ENCODE data around the gene EHMT1. TPM values are rescaled to one million over a fixed set of nuclear protein-coding genes. Genes with fewer than 3 reads are reported as not detected.

EHMT1 gene
- total and polyA plus RNA-seq, 2 donors (not counting 1 experiment from before 2014, with no cell fraction given): 101 to 394 TPM

- Histone ChIP-seq H4K20me1 (ENCODE audit: control insufficient read depth, insufficient read depth, low read length, poor library complexity, severe bottlenecking) (peaks cover 9% of the 10 kb centered on the region), H3K9me3 (ENCODE audit: control extremely low read depth in 1 of 3, control insufficient read depth in 2 of 3, insufficient read depth in 1 of 3, low read length in 2 of 3) (peaks cover 0 to 29% (median 8%) of the 10 kb centered on the region in 3 donors), H3K9ac (ENCODE audit: low read length) (no peak overlapping the region), H2AFZ (ENCODE audit: insufficient read depth, low read depth, low read length, poor library complexity, severe bottlenecking) (no peak overlapping the region), H3K36me3 (replicated peaks in 1 of 2; ENCODE audit: control extremely low read depth in 1 of 2, control insufficient read depth in 1 of 2, extremely low read depth in 1 of 2, insufficient read depth in 2 of 2, low read length in 1 of 2) (peaks cover 3 to 75% of the 10 kb centered on the region in 2 experiments), H3K4me2 (replicated peaks; ENCODE audit: low read depth, low read length, poor library complexity, severe bottlenecking) (no peak overlapping the region), H3K27me3 (replicated peaks in 1 of 4; ENCODE audit: control extremely low read depth in 1 of 4, control insufficient read depth in 3 of 4, insufficient read depth in 4 of 4, low read length in 3 of 4) (no peaks in the 10 kb centered on the region), H3K79me2 (ENCODE audit: control insufficient read depth, insufficient read depth, low read length) (peaks cover 96% of the 10 kb centered on the region), H3K4me1 (ENCODE audit: control insufficient read depth in 2 of 2, insufficient read depth in 2 of 2, low read length in 2 of 2) (peaks cover 9% of the 10 kb centered on the region in 2 donors), H3K27ac (ENCODE audit: low read length in 2 of 2) (no peak overlapping the region), H3K4me3 (ENCODE audit: control extremely low read depth in 1 of 5, extremely low read depth in 1 of 5, insufficient read depth in 1 of 5, low read depth in 2 of 5, low read length in 4 of 5) (no peak overlapping the region)
- Mint-ChIP-seq H3K9me3 (ENCODE audit: insufficient read depth) (no peaks in the 10 kb centered on the region), H3K4me3 (no peak overlapping the region), H3K4me1 (peaks cover 30% of the 10 kb centered on the region), H3K27ac (peak overlapping the region; percentile 17), H3K27me3 (no peaks in the 10 kb centered on the region)
- ChIA-PET CTCF (interaction anchor here (0.5 kb wide), 1 partner anchor 219 kb away, joined by 4 read pairs; no protein-coding TSS in a partner anchor), POLR2A (no interaction called here)
- DNase-seq (no peak), ATAC-seq (ENCODE audit: low read depth) (no peak)
- TF ChIP-seq CTCF (IDR thresholded peaks at IDR 0.05) (no peak), EZH2 (IDR thresholded peaks at IDR 0.05; ENCODE audit: borderline replicate concordance, insufficient read depth, low read depth, low read length, poor library complexity, severe bottlenecking) (no peak)
- intact Hi-C loops (cut with micrococcal nuclease): no loop called here
- WGBS (ENCODE audit: insufficient coverage): over 99% methylated on average over 18 of the region's 20 CpGs
Observed at GRCh38 chr9:137728444-137729311, 109.9 kb downstream of the EHMT1 start.
